D721Med (cell line): ENCODE measurements around the gene PCSK5.

Experiments used
- DNase-seq: peaks from one replicate; pipeline ENCODE4 v3.0.0; 2011; ENCODE audit warnings: low spot score; ENCODE audit not compliant: insufficient read length
- FAIRE-seq: peaks from 2 replicates; lab custom pipeline; 2011; peaks lifted over from hg19 to GRCh38; lab: Jason Lieb, UNC
- TF ChIP-seq, protein P1 (sequence below): IDR thresholded peaks from 2 replicates; pipeline ENCODE4 v1.5.1; 2012; ENCODE audit warnings: mild to moderate bottlenecking, control low read depth; ENCODE audit not compliant: insufficient read depth; ENCODE audit errors: missing control alignments

PCSK5 gene

DNA sequence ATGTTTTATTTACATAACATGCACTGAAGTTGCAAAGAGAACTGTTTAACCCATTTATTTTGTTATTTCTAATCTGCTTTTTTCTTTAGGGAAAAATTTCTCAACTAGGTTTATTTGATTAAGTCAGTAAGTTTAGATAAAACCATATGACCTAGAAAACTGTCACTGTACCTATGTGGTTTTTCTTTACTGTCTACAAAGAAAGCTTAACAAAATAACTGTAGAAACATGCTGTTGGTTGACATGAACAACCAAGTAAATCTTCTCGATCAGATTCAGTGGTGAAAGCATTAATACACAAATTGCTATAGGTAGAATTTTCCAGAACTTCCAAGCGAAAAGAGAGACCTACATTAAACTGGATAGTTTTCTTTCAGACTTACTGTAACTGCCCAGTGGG, 137.4 kb downstream of the PCSK5 start:
- TF ChIP-seq, protein P1, sequence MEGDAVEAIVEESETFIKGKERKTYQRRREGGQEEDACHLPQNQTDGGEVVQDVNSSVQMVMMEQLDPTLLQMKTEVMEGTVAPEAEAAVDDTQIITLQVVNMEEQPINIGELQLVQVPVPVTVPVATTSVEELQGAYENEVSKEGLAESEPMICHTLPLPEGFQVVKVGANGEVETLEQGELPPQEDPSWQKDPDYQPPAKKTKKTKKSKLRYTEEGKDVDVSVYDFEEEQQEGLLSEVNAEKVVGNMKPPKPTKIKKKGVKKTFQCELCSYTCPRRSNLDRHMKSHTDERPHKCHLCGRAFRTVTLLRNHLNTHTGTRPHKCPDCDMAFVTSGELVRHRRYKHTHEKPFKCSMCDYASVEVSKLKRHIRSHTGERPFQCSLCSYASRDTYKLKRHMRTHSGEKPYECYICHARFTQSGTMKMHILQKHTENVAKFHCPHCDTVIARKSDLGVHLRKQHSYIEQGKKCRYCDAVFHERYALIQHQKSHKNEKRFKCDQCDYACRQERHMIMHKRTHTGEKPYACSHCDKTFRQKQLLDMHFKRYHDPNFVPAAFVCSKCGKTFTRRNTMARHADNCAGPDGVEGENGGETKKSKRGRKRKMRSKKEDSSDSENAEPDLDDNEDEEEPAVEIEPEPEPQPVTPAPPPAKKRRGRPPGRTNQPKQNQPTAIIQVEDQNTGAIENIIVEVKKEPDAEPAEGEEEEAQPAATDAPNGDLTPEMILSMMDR, result no peak
- no peak for DNase-seq
- no peak for FAIRE-seq

- TF ChIP-seq, protein P1, result no peak
- FAIRE-seq, result no peak
These were observed 141.7 kb downstream of the PCSK5 start for GRCh38 chr9:76032038-76032796.

DNA sequence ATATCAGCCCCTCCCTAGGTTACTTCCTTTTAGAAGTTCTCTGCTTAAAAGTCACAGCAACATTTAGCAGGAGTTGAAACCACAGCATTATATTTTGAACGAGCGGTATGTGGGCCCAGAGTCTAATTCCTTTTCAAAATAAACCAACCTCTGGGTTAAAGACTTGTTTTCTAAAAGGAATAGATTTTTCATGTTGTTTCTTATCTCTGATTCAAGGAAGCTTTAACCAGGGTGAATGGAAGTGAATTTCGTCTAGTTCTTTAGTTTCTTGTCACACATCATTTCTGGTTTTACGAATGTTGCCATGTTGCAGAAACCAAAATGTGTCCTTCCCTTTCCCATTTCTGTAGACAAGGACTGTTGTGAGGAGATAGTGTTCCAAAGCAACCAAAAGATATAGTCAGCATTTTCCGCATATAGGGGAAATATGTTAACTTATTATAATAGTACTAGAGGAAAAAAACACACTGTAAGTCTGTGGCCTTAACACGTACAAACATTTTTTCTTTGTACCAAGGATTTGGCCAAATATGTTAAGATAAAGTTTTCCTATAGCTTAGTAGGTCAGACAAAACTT, 142.4 kb downstream of the PCSK5 start:
- DNase-seq (no peak), FAIRE-seq (no peak)
- TF ChIP-seq, protein P1, result no peak

More at GRCh38 chr9:76032038-76032796, 141.7 kb downstream of the PCSK5 start:
- no peak for DNase-seq

- TF ChIP-seq, protein P1, result no peak
- no peak for FAIRE-seq
- DNase-seq, result no peak
These were observed 143.6 kb downstream of the PCSK5 start for GRCh38 chr9:76034049-76034448.

- DNase-seq, result no peak
- TF ChIP-seq, protein P1, result no peak
- FAIRE-seq, result no peak
These were observed 146.3 kb downstream of the PCSK5 start for GRCh38 chr9:76036762-76037161.

GRCh38 chr9:76037587-76038225, 147.2 kb downstream of the PCSK5 start:
- TF ChIP-seq, protein P1, result no peak
- FAIRE-seq, result no peak
- DNase-seq, result no peak
